Hypothalamus (tissue), 51 donors: ENCODE measurements around the gene GSTA1.
"Not testable (repeated sequence)": the region's sequence is repeated elsewhere in the genome, so short reads cannot be mapped to it uniquely, and the experiment has no call there.

Experiments used
- DNase-seq, 51 donors: peaks; one replicate each; lab custom pipeline; 2025; lab: John Stamatoyannopoulos, UW

GSTA1 gene

DNA sequence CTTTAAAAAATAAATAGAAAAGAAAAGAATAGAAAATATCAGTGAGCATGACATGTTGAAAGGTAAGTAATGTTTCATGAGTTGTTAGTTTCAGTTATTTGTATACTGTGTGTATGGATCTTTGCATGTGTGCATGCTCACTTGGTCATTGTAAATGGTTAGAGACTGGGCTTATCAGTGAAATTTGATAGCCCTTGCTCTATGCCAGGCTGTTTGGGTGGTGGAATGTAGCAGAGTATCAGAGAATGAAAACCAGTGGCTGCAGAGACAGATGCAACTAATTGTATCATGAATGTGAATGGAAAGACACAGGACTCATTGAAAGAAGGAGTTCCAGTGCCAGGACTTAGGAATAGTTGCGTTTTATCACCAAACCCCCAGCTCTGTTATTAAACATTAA is 44.5 kb downstream of the GSTA1 start:
- no peak for DNase-seq

DNA sequence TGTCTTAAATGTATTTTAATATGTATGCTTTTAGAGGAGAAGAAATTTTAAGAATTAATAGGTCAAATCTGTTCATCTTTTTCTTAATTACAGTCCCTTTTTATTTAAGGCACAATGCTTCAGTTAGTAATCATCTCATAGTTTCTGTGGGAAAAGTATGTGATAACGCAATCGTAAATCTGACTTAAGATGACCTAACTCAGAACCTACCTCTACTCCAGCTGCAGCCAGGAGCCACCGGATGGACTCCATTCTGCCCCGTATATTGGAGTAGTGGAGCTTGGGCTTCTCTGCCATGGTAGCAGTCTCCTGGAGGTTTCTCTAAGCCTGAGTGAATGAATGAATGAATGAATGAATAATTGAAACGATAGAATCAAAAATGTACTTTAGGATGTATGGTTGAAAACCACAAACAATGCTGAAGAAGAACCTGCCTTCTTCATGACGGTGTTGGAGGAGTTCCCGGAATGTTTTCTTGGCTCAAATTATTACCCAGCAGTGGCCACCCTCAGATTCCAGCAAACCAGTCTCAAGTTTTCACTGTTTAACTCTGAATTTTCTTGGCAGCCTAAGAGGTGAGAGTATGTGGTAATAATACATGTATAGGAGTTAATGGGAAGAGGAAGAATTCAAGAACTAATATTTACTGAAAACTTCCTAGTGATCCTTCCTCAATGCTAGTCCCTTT is 45.8 kb downstream of the GSTA1 start:
- DNase-seq = not testable (repeated sequence)

DNA sequence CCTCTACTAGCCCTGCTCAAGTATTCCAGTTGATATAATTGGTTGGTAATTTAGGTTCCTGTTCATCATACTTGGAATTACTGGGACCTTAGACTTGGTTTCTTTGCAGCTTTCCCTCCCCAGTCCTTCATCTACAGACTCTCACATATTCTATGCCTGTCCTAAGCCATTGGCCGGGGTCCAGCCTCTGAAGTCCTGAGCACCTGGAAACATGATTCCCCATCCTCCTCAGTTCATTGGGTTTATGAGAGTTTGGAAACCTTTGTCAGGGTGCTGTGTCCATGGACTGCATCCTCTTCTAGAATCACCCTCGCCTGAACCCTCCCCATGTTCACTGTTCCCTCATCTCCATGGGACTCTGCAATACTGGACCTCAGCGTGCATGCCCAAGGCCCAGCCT is 49.2 kb downstream of the GSTA1 start:
- DNase-seq = no peak

DNA sequence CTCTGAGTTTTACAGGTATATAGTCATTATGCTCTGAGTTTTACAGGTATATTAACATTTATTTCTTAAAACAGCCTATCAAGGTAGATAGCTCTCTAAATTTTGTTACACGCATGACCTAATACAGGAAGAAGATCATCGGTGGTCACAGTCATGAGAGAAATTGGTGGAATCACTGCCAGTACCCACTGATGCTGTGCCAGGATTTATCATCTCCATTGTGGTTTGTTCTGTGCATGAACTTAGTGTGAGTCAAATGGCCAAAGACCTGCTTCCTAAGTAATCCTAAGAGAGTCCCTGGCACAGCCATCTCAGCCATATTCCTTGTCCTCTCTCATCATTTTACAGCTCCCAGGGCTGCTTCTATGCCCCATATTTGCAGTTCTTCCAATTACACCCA is 50.5 kb downstream of the GSTA1 start:
- not testable (repeated sequence) for DNase-seq

DNA sequence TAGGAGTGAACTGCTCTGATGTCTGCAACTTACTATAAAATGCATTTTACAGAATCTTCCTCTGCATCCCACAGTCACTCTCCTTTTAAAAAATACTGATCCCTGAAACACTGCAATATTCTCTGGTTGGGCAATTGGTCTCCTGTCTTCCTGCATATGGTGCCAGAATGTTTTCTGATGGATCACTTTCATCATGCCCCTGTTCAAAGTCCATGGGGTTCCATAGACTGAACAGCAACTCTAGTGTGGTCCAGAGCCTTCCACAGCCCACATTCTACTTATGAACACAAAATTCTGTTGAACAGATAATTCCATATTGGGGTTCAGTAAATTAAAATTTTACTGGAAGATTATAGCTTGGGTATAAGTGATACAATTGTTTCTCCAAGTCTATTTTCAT is 51.3 kb downstream of the GSTA1 start:
- no peak for DNase-seq

DNA sequence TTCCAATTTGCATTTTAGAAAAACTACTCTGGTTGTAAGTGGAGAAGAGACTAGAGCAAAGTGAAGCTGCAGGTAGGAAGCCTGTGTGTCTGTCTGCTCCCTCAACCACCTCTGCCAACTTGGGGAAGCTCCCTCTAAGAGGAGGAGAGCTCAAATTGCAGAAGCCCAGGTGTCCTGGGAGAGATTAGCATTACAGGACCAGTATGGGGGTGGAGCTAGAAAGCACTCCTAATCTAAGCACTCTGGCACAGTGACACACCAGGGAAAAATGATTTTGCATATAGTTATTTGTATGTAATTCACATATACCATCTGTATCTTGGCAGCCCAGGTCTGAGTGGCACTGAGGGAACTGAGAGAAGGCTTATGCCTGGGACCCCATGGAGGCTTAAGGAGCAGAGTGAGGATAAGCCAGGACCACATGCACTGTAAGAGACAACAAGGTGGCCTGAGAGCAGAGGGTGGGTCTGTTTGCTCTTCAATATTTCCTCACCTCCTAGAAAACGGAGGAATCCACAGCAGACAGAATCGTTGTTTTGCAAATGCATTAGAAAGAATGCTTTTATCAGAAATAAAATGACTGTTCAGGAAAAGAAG is 54.0 kb downstream of the GSTA1 start:
- no peak for DNase-seq

DNA sequence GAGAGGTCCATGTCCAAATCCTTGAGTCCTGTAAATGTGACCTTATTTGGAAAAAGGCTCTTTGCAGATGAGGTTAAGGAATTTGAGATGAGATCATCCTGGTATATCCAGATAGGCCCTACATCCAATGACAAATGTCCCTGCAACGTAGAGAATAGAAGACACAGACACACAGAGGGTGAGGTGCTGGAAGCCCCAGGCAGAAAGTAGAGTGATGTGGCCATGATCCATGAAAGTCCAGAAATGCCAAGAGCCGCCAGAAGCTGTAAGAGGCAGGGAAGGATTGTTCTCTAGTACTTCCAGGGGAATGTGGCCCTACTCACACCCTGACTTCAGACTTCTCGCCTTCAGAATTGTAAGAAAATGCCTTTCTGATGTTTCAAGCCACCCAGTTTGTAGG is 56.3 kb downstream of the GSTA1 start:
- not testable (repeated sequence) for DNase-seq

DNA sequence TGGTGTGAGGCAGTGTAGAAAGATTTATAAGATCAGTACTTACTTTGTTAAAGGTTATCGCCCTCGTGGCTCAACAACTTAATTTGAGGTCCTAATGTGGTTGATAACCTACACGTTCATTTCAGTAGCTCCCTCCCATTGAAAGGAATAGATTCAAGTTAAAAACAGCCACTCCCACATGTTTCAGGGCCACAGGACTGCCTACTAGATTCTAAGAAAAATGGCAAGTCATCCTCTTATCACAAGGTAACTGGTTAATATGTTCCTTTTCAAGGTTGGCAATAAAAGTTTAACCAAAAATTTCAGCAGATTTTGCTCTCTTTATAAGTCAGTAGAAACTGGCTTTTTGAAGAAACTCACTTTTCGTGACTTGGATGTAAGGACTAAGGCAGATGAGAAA is 57.4 kb downstream of the GSTA1 start:
- DNase-seq = no peak

DNA sequence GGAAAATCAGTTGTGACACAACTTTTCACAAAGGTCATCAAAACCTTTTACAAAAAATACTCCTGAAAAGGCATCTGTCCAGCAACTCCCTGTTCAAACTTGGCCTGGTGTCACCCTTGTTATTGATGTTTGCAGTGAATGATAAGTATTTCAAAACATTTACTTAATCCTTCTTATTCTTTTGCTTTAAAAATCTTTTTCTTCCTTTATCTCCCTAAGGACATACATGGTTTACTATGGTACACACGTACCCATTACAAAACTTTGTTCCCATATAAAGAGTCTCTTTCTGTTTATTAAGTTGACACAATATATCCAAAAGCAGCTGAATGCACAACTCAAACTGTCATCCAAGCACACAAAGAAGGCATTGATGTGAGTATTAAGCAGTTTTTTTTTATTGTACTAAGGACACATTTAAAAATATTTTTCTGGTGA is 57.8 kb downstream of the GSTA1 start:
- DNase-seq = no peak

DNA sequence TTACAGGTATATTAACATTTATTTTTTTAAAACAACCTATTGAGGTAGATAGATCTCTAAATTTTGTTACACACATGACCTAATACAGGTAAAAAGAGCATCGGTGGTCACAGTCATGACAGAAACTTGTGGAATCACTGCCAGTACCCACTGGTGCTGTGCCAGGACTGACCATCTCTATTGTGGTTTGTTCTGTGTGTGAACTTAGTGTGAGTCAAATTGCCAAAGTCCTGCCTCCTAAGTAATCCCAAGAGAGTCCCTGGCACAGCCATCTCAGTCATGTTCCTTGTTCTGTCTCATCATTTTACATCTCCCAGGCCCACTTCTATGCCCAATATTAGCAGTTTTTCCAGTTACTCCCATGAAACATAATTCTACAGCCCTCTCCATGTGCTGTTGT is 61.7 kb downstream of the GSTA1 start:
- no peak for DNase-seq
